Jurkat, Clone E6-1 (cell line): ENCODE data around the gene CHIC2.

Experiments
- DNase-seq: peaks from one replicate; pipeline ENCODE4 v3.0.0-alpha.2; 2011; ENCODE audit warnings: low read depth, low spot score
- H3K4me3 ChIP-seq: 2 replicates; pipeline ENCODE4 v1.5.1; 2011; ENCODE audit warnings: mild to moderate bottlenecking, low read length, control low read depth, moderate library complexity

The CHIC2 gene

GRCh38 chr4:54094451-54094850 is 30.0 kb upstream of the CHIC2 start:
- DNase-seq: no peak

DNA sequence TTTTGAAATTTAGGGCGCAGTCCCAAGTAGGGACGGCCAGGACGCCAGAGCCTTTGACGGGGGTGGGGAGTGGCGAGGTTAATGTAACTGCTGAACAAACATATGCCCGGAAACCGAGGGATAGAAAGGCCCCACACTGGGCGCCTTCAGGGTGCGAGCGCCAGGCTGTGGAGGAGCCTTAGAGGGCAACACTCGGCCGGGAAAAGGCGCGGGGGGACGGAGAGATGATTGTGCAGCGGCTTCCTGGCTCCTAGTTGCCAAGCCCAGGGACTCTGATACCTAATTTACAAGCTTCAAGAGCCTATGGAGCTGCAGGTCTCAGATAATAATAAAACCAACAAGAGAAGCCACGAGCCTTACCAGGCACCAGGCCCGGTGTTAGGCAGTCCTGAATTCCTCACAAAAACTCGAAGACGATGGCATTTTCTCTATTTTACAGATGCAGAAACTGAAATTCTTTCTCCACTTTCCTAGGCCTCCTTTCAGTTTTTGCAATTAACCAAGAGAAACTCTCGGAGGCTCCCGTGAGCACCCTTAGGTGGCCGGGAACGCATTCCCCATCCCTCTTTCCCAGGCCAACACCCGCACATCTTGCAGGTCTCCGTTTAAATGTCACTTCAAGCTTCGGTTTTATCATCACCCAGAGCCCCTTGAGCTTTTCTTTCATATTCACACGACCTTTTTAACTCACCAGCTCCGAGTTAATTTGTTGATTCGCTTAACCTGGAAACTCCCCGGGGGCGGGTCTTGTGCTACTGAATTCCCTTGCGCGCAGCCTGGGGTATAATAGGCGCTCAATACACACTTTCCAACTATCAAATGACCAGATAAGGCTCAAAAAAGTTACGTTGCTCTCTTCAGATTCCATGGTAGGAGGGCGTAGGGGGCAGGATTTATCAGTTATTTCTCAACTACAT is 29.2 kb upstream of the CHIC2 start:
- H3K4me3 ChIP-seq: no peak overlapping the region
- DNase-seq: no peak

More at GRCh38 chr4:54094451-54094850, 30.0 kb upstream of the CHIC2 start:
- no peak overlapping the region for H3K4me3 ChIP-seq

DNA sequence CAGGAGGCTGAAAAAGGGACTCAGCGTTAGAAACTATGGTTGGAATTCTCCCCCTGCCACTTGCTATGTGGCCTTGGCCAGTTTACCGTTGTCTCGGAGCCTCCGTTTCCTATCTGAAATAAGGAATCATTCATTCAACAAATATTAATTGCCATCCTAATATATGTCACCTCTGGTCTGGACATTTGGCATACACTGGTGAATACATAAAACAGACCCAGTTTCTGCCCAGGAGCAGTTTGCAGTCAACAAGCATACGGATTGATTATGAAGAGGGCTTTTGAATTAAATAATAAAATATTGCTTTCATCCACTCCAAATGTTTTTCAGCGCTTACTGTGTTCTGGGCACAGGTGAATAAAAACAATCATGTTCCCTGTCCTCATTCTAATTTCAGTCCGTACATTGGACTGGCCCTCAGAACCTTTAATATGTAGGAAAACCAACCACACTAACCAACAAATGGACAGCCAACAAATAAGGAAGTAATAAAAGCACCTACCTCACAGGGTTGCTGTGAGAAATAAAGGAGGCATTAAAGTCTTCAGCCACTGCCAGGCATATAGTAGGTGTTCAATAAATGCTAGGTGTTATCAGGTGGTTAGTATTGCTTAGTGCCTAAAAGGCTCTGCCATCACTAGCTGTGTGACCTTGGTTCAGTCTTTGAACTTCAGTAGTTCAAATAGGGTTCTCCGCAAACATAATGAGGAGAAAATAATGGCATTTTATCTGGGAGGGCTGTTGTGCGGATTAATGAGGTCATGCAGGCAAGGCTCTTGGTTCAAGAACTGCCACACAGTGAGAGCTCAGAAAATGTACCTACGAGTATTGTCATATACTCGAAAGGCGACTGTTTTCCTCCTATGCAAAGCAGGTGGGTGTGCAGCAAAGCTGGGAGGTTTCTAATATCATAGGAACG is 28.3 kb upstream of the CHIC2 start:
- no peak for DNase-seq
- peak overlapping the region; percentile 51 for H3K4me3 ChIP-seq

DNA sequence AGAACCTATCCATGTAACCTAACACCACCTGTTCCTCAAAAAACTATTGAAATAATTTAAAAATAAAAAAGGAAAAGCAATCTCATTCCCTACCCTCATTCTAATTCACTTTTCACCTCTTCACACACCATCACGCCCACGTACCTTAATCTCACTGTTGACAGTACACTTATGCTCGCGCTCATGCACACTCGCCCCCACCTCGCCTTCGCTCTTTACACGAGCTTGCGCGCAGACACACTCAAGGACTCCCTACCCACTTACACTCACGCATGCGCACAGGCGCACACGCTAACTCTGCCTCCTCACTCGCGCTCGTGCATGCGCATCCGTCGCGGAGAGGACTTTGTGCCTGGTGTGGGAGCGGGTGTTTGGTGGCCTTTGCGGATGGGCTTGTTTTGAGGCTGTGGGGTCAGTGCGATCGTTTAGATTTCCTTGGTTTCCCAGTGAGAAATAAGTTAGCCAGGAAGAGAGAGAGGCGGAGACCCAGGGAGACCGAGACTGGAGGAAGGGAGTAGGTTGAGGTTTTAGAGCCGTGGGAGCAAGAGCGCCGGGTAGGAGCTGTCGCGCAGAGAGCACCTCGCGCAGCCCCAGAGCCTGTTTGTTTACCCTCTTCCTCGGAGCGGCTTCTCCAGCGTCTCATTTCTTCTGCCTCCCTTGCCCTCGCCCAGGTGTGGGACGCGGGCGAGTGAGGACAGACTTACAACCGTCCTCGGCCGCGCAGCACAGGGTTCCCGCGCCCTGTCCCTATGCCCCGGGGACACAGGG is 27.4 kb upstream of the CHIC2 start:
- H3K4me3 ChIP-seq: peak overlapping the region; percentile 51
- DNase-seq: peak; percentile 68

- DNase-seq: no peak
- peak overlapping the region; percentile 51; the same call in 1 of the 2 replicates for H3K4me3 ChIP-seq
These were observed 26.6 kb upstream of the CHIC2 start for GRCh38 chr4:54090804-54091623.

GRCh38 chr4:54090404-54090803 is 26.0 kb upstream of the CHIC2 start:
- no peak for DNase-seq

GRCh38 chr4:54089875-54090274 is 25.5 kb upstream of the CHIC2 start:
- H3K4me3 ChIP-seq: no peak overlapping the region
- DNase-seq: no peak

More at GRCh38 chr4:54090404-54090803, 26.0 kb upstream of the CHIC2 start:
- H3K4me3 ChIP-seq: no peak overlapping the region

DNA sequence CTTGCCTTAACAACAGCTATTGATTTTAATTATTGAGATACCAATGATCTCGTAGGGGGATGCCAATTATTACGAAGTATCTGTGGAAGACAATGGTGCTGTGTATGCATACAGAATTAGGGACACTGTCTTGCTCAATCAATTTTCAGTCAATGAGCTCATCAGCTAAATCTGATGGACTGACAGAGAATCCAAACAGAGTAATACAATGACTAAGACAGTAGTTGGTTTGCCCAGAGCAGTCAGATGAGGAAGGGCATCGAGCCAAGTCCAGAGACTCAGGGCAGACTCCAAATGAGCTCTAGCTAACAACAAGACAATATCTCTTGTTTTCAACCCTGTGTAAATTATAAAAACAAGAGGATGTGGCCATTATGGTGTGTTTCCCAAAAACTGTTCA is 20.9 kb upstream of the CHIC2 start:
- no peak for DNase-seq
- H3K4me3 ChIP-seq: no peak overlapping the region

DNA sequence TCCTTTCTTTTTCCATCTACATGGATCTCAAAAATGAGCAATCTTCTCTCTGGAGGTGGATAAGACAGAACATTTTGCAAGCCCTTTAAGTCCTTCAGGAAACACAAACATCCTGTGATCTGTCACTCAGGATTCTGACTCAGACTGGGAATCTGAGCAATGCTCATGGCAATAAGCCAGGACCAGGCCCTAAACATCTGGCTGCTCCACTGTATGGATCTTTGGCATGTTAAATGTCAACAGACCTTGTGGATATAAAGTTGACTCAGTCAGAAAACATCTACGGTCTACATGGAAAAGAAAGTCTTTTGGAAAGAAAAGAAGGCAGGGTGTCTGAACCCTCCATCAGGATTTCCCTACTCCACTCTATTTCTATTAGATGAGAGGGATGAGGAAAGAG is 17.8 kb upstream of the CHIC2 start:
- no peak overlapping the region for H3K4me3 ChIP-seq
- DNase-seq: no peak

DNA sequence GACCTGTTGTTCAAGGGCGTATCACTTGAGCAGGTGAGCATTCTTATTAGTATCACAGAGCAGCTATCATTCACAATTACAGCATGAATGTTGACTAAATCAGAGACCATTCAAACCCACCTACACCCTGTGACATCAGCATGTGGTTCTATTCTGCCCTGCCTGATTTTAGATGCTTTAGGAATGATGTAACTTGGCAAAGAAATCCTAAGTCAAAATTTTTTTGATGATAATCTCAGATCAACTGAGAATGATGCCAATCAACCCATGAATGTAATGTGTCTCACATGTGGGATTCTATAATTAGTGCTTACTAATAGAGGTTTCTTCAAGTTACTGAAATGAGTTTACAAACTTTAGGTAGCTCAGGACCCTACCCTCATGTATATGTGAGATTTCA is 13.4 kb upstream of the CHIC2 start:
- DNase-seq: no peak
- no peak overlapping the region for H3K4me3 ChIP-seq

DNA sequence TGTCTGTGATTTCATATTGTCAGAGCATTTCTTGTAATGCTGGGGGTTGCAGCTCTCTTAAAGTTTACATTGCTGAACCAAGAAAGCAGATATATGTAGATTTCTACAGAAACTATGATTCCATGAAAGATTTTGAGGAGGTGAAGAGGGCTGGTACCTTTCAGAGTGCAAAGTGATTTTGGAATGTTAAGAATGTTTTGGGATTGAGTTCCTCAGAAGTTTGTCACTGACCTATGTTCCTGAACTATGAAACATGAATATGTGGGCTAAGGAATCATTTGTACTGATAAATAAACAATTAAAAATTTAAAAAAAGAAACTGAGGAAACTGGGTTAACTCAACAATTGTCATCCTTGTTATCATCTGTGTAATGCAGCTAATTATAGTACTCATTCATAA is 12.3 kb upstream of the CHIC2 start:
- no peak overlapping the region for H3K4me3 ChIP-seq
- no peak for DNase-seq

GRCh38 chr4:54074381-54074780 is 10.0 kb upstream of the CHIC2 start:
- H3K4me3 ChIP-seq: no peak overlapping the region
- no peak for DNase-seq

DNA sequence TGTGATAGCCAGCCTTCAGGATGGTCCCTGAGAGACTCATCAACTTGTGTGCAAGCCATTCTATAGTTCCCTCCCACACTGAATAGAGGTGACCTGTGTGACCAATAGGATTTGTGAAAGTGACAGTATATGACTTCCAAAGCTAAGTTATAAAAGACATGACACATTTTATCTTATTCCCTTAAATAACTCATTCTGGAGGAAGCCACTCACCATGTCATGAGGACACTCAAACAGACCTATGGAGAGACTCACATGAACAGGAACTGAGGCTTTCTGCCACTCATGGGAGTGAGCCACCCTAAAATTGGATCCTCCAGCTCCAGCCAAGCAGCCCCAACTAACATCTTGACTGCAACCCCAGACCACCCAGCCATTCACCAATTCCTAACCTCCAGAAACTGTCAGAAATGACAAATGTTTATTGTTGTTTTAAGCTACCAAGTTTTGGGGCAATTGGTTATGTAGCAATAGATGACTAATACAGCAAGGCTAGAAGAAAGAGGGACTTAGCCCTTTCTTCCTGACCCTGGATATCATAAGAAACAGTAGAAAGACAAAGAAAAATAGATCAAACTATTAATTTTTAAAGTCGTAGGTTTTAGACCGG is 9.0 kb upstream of the CHIC2 start:
- H3K4me3 ChIP-seq: no peak overlapping the region
- no peak for DNase-seq

- H3K4me3 ChIP-seq: no peak overlapping the region
- no peak for DNase-seq
These were observed 2.8 kb upstream of the CHIC2 start for GRCh38 chr4:54067166-54067565.

GRCh38 chr4:54066718-54067129 is 2.3 kb upstream of the CHIC2 start:
- no peak for DNase-seq
- H3K4me3 ChIP-seq: no peak overlapping the region

- DNase-seq: no peak
- no peak overlapping the region for H3K4me3 ChIP-seq
These were observed 1.6 kb upstream of the CHIC2 start for GRCh38 chr4:54066088-54066415.

DNA sequence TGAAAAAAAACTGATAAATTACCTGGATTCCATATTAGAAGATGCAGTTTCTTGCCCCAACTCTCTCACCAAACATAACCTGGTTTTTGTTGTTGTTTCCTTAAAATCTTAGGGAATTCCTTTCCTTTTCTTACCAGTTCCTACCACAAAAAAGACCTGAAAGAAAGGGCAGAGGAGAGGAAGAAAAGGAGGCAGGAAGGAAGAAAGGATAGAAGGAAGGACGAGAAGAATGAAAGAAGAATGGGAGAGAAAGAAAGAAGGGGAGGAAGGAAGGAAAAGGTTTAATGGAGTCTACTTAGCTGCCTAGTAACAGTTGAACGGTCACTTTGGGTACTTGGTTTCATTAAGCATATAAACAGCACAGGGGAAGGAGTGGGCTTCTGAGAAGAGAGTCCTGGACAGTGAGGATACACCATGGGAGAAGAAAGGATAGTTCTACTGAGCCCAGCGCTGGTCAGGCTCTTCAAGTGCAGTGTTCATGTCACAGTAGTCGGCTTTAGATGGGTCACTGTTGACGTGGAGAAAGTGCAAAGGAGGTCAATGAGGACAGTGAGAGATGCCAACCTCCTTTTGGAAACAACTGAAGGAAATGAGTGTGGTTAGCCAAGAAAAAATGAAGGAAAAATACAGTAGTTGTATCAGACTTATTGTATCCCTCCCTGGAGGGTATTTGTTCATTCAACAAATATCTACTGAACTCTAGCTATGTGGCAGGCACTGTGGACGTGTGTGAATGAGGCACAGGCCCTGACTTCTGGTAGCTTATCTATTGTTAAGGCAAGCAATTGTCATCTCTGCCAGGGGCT is 1.1 kb upstream of the CHIC2 start:
- no peak overlapping the region for H3K4me3 ChIP-seq
- no peak for DNase-seq
